NCI-H2171 treated with DMSO at 0.1 percent for 48 hours (cell line): ENCODE measurements around the gene IRX4.
"Not testable (repeated sequence)": the region's sequence is repeated elsewhere in the genome, so short reads cannot be mapped to it uniquely, and the experiment has no call there.

Experiments
- DNase-seq: peaks from one replicate; lab custom pipeline; 2025; lab: John Stamatoyannopoulos, UW

The IRX4 gene

DNA sequence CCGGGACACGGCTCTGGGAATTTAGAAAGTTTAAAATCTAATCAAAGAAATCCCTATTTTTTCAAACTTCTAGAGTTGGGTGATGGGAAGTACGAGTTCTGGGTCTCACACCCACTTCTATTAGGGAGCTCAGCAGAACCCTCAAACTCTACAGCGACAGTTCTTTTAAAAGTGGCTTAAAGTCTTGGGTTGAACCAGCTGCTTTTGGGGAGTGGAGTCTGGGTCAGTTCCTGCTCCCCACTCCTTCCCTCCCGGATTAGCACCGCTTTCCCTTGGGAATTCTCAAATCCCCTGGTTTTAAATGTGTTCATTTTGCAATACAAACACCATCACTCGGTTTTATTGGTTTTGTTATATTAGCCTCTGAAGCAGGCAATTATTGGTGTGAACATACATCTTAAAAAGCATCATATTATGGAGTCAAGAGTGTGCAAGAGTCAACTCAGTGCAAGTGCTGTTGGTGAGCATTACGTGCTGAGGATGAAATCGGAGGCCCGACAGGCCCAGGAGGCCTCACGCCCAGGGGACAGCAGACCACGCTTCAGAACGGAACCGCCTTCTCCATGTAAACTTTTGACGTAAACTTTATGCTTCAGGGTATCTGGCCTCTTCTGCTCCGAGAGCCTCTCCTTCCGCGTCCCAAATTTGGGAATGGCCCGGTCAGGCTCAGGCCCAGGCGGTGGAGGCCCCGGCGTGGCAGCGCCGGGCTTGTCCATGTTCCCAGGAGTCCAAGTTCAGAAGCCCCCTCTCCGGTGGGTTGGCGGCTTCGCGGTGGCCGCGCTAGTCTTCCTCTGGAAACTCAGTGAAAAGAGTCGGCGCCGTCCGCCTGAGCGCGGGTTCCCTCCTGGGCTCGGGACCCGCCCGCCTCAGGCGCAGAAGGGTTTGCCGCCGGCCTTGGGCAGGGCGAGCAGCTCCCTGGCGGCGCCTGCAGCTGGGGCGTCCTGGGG is 5.3 kb downstream of the IRX4 start:
- no peak for DNase-seq

DNA sequence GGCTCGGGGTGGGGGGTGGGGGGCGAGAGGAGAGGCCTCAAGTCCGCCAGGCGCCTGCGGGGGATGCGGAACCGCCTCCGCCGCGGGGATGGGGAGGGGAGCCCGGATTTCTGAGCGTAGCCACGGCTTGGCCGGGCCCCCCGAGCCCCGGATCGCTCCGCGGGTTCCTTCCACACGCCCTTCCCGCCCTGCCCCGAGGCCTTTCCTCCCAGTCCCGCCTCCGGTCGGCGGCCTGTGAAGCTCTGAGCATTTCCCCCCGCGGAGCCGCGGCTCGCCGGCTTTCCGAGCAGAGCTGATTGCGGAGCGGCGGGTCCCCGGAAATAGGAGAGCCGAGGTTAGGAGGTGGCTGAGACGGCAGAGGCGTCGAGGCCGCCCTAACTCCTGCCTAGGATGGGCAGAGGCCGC is 6.1 kb downstream of the IRX4 start:
- no peak for DNase-seq

DNA sequence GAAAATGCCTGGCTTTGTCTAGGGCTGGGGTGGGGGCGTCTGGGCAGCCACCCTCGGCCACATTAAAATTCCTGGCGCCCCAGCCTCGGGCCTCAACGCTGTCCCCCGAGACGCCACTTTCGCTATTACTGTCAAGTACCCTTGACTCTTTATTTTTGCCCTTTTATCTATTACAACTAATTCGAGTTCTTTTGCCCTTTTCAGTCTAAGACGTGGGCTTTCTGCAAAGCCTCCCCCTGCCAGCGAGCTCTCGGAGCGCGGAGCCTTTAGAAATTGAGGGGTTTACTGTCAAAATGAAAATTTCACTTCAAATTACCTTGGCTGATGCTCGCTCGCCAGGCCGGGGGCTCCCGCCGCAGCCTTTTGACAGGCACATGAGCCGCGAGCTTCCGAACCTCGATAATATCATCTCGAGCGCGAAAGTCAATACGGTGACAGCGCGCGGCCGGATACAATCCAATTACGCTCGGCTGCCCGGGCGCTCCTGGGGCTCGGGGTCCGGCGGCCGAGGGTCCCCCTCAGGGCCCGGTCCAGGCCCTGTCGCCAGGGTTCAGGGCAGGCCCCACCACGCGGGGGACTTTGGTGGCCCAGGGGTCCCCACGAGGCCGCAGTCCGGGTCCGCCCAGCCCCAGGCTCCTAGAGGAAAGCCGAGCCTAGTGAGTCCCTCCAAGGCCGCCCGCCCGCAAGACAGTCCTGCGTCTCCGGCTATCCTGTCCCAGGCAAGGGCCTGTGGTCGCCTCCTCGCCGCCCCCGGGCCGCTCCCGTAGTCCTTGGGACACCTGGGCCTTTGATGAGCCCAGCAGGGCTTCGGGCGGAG is 6.7 kb downstream of the IRX4 start:
- DNase-seq, result no peak

DNA sequence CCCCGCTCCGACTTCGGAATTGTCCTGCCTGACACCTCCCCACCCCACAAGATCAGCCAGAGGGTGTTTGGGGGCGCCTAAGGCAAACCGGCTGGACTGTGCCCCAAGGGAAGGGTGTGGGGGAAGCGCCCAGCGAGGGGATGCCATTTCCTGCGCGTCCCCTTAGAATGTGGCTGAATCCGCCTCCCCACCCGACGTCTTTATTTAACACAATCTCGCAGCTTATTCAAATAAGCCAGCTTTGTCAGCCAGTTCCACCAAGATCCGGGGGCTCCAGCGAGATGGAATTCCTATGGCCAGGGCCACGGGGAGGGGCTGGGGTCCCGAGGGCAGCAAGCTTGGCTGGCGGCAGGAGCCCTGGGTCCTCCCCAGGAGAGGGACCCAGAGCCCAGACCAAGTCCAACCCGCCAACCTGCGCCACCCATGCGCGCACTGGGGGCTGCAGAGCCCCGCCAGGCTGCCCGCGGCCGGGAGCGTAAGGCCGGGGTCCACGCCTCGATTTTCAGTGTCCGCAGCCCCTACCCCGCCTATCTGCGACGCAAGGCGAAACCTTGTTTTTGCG is 7.4 kb downstream of the IRX4 start:
- peak; percentile 12 for DNase-seq

DNA sequence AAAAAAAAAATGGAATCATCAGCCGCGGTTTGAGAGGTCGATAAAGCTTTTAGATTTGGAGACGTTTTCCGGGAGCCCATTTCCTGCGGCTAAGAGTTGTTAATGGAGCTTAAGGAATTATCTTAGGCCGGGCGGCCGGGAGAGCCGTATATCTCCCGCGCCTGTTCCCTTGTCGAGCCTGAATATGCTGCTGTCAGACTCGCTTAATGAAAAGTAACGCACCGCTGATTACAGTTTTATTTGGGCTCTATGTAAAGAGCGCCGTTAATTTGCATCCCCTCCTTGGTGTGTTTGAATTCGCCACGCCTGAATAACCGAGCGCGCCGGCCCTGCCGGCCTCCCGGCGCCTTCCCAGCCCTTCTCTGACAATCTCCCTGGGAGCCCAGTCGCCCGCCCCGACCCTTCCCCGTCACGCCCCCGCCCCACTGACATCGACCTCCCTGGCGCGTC is 7.9 kb downstream of the IRX4 start:
- DNase-seq, result no peak

DNA sequence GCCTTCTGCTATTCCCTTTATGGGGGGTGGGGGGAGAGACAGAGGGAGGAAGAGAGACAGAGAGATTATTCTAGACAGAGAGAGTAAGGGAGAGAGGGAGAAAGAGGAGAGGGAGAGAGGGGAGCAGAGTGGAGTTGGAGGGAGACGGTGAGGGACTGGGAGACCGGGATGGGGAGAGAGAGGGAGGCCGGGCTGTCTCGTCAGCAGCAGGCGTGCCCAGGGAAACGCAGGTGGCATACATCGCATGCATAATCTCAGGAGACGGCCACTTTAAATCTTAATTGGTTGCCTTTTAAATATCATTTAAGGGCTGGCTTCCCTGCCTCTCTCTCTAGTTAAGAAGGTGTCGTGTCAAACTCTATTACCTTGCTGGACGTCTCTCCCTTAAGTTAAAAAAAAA is 8.4 kb downstream of the IRX4 start:
- DNase-seq, result peak; percentile 91

DNA sequence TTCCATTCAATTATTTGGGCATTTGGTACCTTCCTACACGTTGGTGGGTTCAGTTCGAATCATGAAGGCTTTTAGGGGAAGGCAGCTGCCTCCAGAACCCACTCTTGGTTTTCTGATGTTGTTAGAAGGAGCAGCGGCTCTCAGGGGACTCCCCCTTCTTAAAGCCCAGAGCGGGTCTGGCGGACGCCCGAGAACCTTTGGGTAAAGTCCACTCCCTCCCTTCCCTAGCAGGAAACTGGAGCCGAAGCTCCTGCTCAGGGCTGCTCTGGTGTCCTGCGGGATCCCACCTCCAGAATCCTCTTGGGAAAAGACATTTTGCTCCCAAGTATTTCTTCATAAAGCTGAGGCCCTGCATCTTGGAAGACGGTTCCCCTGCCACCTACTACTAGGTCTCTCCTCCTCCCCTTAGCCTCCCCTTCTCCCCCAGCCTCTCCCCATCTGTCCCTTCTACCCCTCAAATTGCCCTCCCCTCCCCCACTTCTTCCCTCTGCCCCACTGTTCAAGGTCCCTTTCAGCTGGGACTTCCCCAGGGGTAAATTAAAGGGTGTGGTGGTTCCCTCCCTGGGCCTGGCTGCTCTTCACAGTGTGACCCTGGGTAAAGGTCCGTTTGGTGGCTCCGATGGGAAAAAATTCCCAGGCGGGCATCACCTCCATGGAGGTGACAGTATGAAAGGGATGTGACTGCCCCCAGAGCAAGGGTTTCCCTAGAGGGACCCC is 9.3 kb downstream of the IRX4 start:
- no peak for DNase-seq

DNA sequence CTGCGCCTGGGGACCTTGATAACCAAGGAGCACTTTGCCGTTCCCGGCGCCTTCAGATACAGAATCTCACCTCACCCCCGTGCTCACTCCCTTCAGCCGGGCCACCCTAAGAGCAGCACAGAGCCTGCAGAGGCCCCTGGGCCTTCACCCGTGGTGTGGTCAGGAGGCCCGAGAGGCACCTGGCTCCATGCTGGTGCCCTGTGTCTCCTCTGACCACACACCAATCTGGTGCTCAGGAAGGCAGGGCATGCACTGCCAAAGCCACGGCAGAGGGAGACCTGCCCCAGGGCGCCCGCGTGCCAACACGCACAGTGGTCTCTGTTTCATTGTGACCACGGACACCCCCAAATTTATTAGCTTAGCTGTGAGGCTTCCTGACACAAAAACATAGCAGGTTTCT is 11.3 kb downstream of the IRX4 start:
- no peak for DNase-seq

DNA sequence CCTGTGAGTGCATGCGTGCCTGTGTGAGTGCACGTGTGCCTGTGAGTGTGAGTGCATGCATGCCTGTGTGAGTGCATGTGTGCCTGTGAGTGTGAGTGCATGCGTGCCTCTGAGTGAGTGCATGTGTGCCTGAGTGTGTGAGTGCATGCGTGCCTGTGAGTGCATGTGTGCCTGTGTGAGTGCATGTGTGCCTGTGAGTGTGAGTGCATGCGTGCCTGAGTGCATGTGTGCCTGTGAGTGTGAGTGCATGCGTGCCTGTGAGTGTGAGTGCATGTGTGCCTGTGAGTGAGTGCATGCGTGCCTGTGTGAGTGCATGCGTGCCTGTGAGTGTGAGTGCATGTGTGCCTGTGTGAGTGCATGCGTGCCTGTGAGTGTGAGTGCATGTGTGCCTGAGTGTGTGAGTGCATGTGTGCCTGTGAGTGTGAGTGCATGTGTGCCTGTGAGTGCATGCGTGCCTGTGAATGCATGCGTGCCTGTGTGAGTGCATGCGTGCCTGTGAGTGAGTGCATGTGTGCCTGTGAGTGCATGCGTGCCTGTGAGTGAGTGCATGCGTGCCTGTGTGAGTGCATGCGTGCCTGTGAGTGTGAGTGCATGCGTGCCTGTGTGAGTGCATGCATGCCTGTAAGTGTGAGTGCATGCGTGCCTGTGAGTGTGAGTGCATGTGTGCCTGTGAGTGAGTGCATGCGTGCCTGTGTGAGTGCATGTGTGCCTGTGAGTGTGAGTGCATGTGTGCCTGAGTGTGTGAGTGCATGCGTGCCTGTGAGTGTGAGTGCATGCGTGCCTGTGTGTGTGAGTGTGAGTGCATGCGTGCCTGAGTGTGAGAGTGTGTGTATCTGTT is 12.1 kb downstream of the IRX4 start:
- DNase-seq, result not testable (repeated sequence)

DNA sequence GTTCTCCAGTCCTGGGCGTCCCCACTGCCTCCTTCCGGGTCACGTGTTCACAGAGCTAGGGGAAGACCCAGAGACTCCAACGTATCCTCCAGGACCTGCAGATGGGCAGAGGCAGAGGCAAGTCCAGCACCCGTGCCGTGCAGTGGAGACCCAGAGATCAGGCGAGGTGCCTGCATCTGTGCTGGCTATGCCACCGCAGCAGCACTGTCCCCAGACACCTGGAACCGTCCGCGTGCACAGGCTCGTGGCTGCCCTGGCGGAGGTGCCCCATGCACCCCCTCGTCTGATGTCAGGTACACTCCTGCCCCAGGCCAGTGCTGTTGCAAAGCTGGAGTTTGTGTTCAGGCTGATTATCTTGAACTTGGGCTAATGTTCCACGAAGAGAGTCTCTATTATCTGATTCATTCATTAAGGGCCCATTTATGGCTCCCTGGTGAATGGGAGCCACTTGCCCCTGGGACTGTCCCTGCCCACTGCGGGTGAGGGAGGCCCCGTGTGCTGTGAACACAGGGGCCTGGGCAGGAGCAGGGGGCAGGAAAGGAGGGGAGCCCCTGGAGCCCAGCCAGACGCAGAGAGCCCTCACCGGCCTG is 13.7 kb downstream of the IRX4 start:
- DNase-seq, result no peak

DNA sequence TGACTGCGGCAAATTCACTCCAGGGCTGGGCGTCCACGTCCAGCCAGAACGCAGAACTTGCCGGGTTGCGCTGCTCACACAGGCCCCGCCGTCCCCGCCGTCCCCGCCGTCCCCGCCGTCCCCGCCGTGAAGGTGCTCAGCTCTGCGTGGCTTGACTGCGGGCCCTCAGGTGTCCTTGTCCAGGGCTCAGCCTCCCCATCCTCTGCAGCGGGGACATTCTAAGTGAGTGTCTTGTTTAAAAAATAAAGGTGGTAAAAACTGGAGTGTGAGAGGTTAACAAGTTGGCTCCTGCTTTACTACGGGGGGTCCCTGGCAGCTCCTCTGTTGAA is 14.9 kb downstream of the IRX4 start:
- DNase-seq, result no peak

DNA sequence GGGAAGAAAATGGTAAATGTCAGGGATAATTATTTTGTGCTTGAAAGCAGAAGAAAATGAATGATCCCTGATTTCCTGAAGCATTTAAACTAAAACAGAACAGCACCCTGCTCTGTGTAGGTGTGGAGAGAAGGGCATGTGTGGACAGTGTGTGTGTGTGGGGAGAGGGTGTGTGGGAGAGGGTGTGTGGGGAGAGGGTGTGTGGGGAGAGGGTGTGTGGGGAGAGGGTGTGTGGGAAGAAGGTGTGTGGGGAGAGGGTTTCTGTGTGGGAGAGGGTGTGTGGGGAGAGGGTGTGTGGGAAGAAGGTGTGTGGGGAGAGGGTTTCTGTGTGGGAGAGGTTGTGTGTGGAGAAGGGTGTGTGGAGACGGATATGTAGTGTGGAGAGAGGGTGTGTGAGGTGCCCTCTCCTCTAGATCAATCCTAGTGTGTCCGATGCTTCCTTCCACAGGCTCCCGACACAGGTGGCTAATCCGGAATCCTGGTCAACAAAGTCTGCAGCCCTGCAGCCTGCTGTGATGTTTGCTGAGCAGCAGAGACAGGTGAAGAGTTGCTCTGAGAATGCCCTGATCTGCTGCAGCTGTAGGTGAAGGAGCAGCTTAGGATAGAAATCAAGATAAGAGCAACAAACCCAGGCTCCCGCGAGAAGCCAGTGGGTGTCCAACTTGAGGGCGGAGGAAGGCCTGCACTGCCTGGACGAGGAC is 15.5 kb downstream of the IRX4 start:
- DNase-seq, result no peak

DNA sequence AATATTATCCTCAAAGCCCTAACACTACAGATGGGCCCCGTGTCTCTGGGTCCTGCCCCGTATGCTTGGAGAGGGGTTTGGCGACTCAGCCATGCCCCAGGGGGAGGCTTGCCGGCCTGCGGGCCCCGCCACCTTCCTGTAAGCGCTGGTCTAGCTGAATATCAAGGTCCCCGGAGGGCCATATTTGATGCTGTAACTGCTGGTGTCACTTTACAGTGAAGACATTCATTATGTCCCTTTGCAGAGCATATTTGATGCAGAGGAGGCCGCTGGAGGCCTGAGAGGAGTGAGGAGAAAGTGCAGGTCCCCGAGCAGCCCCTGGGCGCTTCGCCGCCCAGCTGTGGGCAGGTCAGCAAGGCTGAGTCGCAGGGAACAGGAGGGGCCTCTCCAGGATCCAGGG is 16.8 kb downstream of the IRX4 start:
- DNase-seq, result no peak

DNA sequence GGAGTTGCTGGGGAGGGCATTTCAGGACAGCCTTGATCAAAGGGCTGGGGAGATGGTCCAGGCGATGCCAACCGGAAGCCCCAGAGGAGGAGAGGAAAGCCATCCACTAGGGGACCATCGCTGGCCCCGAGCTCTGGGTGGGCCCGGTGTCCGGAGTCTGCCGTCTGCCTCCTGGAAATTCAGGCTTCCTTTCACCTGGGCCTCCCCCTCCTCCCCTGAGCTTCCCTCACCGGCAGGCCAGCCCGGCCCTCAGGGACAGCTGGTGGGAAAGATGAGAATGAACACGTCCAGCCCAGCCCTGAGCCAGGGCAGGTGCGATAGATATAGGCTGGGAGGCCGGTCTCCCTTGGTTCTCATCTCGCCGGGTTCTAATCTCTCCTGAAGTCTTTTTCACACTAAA is 17.2 kb downstream of the IRX4 start:
- peak; percentile 82 for DNase-seq

DNA sequence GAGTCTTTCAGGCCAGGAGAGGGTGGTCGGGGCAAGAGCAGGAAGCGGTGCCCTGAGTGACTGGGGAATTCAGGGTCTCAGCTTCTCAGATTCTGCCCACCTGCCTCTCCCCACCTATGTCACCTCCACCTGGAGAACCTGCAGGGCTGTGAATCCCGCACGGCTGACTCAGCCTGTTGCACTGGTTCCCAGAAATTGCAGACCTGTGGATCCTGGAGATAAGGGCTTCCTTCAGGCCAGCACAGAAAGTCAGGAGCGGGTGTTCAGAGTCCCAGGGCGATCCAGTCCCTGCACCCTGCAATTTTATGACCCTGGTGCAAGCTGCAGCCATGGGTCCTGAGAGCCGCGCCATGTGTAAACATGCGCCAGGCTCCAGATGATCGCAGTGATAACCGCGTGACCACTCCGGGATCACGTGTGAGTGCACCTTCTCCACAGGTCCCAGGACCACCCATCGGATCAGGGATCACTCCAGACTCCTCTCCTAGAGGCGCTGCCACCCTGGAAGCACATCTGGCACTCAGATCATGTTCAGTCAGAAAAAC is 17.8 kb downstream of the IRX4 start:
- DNase-seq, result peak; percentile 88

DNA sequence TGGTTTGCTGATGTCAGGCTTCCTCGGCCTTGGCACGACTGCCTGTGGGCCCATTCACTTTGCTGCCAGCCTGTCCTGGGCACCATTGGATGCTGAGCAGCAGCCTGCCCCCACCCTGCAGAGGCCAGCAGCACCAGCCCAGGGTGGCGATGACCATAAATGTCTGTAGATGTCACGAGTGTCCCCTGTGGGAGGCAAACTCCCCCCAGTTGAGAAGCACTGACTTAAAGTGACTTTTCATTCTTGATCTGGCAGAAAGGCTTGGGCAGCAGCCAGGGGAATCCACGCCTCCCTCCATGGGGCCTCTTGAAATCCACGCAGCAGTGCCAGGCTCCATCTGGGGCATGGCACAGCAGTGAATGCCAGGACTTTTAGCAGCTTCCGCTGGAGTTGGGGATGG is 21.8 kb downstream of the IRX4 start:
- DNase-seq, result no peak

DNA sequence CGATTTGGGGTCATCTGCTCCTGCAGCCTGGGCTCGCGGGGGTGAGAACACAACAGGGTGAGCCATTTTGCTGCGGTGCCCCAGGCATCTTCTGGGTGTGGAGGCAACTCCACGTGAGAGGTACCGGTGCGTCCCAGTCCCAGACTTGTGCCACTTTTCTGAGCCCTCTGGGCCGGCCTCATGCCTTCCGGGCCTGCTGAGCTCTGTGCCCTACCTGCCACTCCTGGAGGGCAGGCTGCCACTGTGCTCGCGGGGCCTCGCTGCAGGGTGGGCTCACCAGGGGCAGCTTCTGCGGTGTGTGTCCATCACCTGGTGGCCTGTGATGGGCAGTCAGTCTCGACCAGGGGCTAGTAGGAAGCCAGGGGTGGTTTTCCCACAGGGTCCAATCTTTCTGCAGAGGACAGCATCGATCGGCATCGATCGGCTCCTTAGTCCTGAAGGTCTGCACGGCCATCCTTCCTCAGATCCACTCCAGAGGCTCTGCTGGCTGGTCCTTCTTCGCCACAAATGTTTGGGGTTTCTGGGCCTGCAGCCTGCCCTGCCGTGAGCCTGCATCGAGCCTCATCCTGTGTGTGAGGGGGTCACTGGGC is 22.6 kb downstream of the IRX4 start:
- no peak for DNase-seq

DNA sequence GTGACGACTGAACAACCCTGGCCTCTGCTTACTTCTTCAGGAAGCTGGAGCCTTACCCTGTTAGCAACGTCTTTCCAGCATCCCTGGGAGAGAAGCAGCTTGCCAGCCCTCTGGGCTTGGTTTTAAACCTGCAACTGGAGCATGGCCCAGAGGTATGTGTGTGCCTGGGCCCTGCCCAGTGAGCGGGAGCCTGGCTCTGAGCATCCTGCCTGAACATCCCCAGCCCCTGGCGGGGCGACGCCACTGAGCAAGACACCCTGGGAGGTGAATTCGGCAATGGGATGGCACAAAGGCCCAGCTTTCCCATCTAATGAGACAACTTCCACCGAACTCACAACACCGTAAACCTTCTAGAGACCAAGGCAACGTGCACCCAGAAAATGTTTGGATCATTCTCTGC is 23.6 kb downstream of the IRX4 start:
- no peak for DNase-seq

DNA sequence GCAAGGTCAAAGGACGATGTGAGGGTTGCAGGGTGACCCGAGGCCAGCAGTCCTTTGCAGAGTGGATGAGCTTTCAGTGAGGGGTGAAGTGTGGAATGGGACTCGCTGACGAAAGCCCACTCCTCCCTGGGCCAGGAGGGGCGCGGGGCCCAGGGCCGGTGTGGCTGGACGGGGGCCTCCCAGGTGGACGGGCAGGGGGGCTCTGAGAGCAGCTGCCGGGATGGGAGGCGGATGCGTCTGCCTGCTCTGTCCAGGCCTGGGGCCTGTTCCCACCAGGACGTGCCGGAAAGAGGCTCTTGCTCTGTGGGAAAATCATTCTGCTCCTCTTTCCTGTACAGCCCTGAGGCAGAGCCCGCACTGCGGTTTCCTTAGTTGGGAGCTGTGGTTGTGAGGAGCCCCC is 24.3 kb downstream of the IRX4 start:
- no peak for DNase-seq

DNA sequence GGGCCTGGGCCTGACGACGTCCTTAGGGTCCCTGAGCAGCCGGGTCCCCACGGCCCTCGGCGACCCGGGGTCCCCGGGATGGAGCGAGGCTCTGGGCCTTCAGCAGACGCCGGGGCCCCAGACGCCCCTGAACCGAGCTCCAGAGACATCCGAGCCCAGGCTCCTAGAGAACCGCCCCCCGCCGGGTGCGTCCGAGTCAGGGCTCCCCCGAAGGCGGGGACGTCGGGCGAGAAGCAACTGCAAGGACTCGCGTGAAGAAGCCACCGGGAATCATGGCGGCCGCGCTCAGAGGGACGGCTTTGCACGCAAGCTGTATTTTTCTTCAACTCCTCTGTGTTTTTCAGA is 25.5 kb downstream of the IRX4 start:
- no peak for DNase-seq
